Activated CD8-positive, alpha-beta memory T cell treated with anti-CD3 and anti-CD28 coated beads for 36 hours (primary cell): Measurements from ENCODE around the gene PHAX. TPM values are rescaled to one million over a fixed set of nuclear protein-coding genes. Genes with fewer than 3 reads are reported as not detected.
"Not testable (repeated sequence)": the region's sequence is repeated elsewhere in the genome, so short reads cannot be mapped to it uniquely, and the experiment has no call there.

ENCODE experiments used
- CTCF ChIA-PET: fragments of 350-600 bp; sonication (Branson Sonifier 250); formaldehyde crosslinking; loops from one replicate; lab custom pipeline; 2021; ENCODE audit warnings: antibody characterized with exemption; lab: Charles Lee
- POLR2A ChIA-PET: fragments of 350-600 bp; sonication (Branson Sonifier 250); formaldehyde crosslinking; loops from one replicate; lab custom pipeline; 2021; ENCODE audit warnings: antibody characterized with exemption; lab: Charles Lee
- total RNA-seq, 2 experiments: library from RNA; stranded (reverse); gene quantifications; one replicate each; pipeline ENCODE4 v1.2.3, GENCODE V29; 2021

Gene PHAX, protein sequence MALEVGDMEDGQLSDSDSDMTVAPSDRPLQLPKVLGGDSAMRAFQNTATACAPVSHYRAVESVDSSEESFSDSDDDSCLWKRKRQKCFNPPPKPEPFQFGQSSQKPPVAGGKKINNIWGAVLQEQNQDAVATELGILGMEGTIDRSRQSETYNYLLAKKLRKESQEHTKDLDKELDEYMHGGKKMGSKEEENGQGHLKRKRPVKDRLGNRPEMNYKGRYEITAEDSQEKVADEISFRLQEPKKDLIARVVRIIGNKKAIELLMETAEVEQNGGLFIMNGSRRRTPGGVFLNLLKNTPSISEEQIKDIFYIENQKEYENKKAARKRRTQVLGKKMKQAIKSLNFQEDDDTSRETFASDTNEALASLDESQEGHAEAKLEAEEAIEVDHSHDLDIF
- total RNA-seq, result 10 to 100 TPM; 52.9 to 57.6 TPM

DNA sequence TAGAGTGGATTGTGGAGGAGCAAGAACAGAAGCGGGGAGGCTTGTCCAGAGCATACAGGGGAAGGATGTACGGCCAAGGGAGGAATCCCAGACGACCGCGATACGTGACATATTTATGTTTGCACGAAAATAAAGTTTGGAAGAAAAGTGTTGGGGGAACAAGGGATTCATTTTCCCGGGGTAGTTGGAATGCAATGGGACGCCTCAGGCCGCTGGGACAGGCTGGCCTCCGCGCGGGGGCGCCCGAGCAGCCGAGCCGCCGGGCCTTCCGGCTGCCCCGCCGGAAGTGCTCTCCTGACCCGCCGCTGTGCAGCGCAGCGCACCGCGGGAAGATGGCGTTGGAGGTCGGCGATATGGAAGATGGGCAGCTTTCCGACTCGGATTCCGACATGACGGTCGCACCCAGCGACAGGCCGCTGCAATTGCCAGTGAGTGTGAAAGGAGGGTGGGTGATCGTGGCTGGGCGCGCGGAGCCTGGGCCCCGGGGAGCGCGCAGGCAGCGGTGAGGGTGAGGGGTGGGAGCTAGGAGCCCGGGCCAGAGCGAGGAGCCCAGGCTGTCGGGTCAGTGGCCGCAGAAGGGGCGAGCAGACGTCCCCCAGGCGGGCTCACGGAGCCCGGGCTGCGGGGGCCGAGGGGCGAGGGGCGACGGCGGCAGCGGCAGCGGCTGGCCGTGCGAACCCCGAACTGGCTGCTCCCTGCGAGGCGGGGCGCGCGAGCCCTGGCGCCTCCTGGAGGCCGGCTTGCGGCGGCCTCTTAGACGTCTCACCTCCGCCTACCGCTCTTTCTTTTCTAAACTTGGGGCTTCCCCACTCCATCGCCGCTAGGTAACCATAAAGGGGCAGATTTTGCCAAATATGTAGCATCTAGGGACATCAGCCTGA, at the start of gene PHAX:
Gene PHAX, plus strand, starts transcription at position 317 of the 881 bp plus-strand sequence. Its CDS starts 16 bp downstream, at position 333.
- ChIA-PET POLR2A (interaction anchor here (0.6 to 1.6 kb wide), 3 partner anchors 87 to 178 kb away, joined by 3 to 8 read pairs (median 3); no protein-coding TSS in a partner anchor), CTCF (interaction anchor here (0.8 to 1.9 kb wide), 4 partner anchors 18 to 177 kb away, joined by 3 to 6 read pairs (median 4); no protein-coding TSS in a partner anchor)

DNA sequence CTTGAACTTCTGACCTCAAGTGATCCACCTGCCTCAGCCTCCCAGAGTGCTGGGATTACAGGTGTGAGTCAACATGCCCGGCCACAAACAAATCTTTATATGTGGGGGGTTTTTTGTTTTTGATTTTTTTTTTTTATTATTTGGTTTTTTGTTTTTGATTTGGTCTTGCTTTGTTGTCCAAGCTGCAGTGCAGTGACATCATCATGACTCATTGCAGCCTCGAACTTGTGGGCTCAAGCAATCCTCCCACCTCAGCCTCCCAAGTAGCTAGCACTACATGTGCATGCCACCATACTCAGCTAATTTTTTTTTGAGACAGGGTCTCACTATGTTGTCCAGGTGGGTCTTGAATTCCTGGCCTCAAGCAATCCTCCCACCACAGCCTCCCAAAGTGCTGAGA, 48.1 kb upstream of the PHAX start:
- POLR2A ChIA-PET, result interaction anchor here (0.6 kb wide), 1 partner anchor 11 kb away, joined by 3 read pairs; no protein-coding TSS in a partner anchor
- CTCF ChIA-PET, result no interaction called here

DNA sequence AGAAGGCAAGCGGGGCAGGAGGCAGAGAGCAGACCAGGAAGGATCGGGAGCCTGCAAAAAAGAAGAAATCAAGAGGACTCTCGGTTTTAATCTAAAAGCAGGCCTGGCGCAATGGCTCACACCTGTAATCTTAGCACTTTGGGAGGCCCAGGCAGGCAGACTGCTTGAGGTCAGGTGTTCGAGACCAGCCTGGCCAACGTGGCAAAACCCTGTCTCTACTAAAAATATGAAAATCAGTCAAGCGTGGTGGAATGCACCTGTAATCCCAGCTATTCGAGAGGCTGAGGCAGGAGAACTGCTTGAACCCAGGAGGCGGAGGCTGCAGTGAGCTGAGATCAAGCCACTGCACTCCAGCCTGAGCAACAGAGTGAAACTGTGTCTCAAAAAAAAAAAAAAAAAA, 45.6 kb upstream of the PHAX start:
- POLR2A ChIA-PET, CTCF ChIA-PET: not testable (repeated sequence)

- CTCF ChIA-PET, result no interaction called here
- POLR2A ChIA-PET, result no interaction called here
Observed at GRCh38 chr5:126561908-126562307, 38.8 kb upstream of the PHAX start.

DNA sequence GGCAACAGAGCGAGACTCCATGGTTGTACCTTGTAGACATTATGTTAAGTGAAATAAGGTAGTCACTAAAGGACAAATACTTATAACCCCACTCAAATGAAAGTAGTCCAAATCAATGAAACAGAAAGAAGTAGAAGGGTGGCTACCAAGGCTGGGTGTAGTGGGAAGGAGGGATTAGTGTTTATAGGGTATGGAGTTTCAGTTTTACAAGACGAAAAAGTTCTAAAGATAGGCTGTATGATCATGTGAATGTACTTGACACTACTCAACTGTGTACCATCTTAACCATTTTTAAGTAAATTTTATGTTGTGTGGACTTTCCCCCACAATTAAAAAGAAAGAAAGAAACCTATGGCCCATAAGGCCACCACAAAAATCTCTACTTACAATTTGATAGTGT, 37.9 kb upstream of the PHAX start:
- CTCF ChIA-PET, result no interaction called here
- POLR2A ChIA-PET, result no interaction called here

GRCh38 chr5:126568206-126568755, 32.5 kb upstream of the PHAX start:
- ChIA-PET POLR2A (no interaction called here), CTCF (no interaction called here)

DNA sequence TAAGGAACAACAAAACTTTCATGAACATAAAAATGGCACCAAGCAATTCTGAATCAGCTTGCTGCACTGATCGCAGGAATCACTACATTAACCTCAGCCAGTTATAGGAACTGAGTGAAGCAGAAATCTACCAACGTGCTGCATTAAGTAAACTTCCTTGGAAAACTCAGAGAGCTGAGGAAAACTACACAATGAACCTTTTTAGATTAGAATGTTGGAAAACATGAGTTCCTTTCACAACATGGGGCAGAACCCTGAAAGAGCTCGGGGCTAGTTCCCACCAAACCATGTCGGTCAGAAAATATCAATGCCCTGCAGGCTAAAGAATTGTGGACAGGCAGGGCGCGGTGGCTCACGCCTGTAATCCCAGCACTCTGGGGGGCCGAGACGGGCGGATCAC, 25.1 kb upstream of the PHAX start:
- ChIA-PET POLR2A (no interaction called here), CTCF (no interaction called here)

- ChIA-PET POLR2A (no interaction called here), CTCF (no interaction called here)
Observed at GRCh38 chr5:126576974-126577373, 23.8 kb upstream of the PHAX start.

- ChIA-PET POLR2A (no interaction called here), CTCF (no interaction called here)
Observed at GRCh38 chr5:126577415-126577814, 23.3 kb upstream of the PHAX start.

DNA sequence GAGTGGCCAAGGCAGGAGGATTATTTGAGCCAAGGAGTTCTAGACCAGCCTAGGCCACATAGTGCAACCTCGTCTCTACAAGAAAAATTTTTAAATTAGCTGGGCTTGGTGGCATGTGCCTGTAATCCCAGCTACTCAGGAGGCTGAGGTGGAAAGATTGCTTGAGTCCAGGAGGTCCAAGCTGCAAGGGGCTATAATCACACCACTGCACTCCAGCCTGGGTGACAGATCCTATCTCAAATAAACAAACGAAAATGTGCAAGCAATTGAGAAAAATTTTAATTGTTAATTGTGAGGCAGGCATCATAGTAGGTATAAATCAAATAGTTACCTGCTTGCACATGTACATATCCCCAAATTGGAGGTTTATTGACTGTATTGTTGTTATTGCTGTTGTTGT, 21.0 kb upstream of the PHAX start:
- CTCF ChIA-PET, result no interaction called here
- POLR2A ChIA-PET, result no interaction called here

- CTCF ChIA-PET, result no interaction called here
Observed at GRCh38 chr5:126583761-126584160, 17.0 kb upstream of the PHAX start.

DNA sequence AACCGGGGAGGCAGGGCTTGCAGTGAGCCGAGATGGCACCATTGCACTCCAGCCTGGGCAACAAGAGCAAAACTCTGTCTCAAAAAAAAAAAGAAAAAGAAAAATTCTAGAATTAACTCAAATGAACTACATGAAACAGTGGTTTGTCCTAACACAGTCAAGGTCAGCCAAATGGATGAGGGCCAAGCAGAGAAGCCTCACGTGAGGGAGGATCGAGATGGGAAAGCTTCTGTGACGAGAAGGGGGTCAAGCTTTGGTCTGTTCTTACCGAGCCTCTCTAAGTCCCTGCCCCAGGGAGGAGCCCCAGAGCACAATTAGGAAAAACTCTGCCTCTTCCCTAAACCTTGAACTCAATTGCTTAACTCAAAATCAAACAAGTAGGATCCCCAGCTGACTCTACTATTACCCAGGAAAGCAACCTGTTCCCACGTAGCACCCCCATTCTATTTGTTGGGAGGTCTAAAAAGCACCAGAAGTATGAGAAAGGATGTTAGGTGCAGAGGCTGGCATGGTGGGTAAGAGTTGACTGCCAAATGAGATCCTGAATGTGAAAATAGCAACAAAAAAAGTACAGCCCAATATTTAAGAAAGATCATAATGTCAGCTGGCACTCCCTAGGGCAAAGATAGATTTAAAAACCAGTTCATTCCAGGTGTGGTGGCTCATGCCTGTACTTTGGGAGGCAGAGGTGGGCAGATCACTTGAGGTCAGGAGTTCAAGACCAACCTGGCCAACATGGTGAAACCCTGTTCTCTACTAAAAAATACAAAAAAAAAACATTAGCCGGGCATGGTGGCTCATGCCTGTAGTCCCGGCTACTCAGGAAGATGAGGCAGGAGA, 13.0 kb upstream of the PHAX start:
- CTCF ChIA-PET, result no interaction called here
- POLR2A ChIA-PET, result no interaction called here

More at GRCh38 chr5:126583761-126584160, 17.0 kb upstream of the PHAX start:
- POLR2A ChIA-PET, result no interaction called here

- CTCF ChIA-PET, result no interaction called here
- POLR2A ChIA-PET, result no interaction called here
Observed at GRCh38 chr5:126589536-126590297, 11.0 kb upstream of the PHAX start.

GRCh38 chr5:126591549-126591948, 9.2 kb upstream of the PHAX start:
- ChIA-PET CTCF (no interaction called here), POLR2A (no interaction called here)

- POLR2A ChIA-PET, result interaction anchor here (0.6 to 1.8 kb wide), 2 partner anchors 179 to 183 kb away, joined by 5 to 8 read pairs; no protein-coding TSS in a partner anchor
- CTCF ChIA-PET, result interaction anchor here (0.6 to 1.1 kb wide), 3 partner anchors 173 to 183 kb away, joined by 4 read pairs; partner anchors contain the start of gene LMNB1
Observed at GRCh38 chr5:126594748-126595485, 5.8 kb upstream of the PHAX start, which contains the start of gene ALDH7A1. Gene ALDH7A1 (minus strand): TSS chr5:126595219. CDS start chr5:126595198, 21 bp downstream.

DNA sequence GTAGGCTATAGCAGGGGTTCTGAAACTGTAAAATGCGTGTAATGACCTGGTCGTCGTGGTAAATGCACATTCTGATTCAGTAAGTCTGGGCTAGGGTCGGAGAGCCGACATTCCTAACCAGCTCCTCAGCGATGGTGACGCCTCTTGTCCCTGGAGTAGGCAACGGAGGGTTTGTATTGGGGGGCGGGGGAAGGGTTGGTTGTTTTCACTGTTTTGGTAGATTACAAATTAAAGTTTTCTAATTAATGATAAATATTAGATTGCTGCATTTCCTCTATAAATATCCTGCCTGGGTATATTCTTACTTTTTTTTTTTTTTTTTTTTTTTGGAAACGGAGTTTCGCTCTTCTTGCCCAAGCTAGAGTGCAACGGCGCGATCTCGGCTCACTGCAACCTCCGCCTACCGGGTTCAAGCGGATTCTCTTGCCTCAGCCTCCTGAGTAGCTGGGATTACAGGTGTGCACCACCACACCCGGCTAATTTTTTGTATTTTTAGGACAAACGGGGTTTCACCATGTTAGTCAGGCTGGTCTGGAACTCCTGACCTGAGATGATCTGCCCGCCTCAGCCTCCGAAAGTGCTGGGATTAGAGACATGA, 5.2 kb upstream of the PHAX start:
- CTCF ChIA-PET, result interaction anchor here (0.6 to 1.1 kb wide), 3 partner anchors 173 to 182 kb away, joined by 4 read pairs; partner anchors contain the start of gene LMNB1
- POLR2A ChIA-PET, result interaction anchor here (0.6 to 1.8 kb wide), 2 partner anchors 182 to 194 kb away, joined by 4 to 5 read pairs; no protein-coding TSS in a partner anchor

- CTCF ChIA-PET, result no interaction called here
- POLR2A ChIA-PET, result no interaction called here
Observed at GRCh38 chr5:126597156-126597555, 3.6 kb upstream of the PHAX start.
